Transverse colon (tissue), 4 donors: ENCODE data around the gene PRKG1.

Experiments used
- EP300 ChIP-seq: sonication (generic); formaldehyde crosslinking; IDR thresholded peaks from one replicate; pipeline ENCODE4 v1.6.1; 2017; ENCODE audit warnings: antibody characterized with exemption, low read depth
- POLR2AphosphoS5 ChIP-seq, 3 donors: sonication (generic); formaldehyde crosslinking; IDR thresholded peaks; one replicate each; pipeline ENCODE4 v1.6.1; 2016; ENCODE audit warnings: antibody characterized with exemption in 3 of 3
- TF ChIP-seq, protein P1 (sequence below), 5 experiments: fragments of 200-600 bp in 3 of 5; fragments of 450-650 bp in 2 of 5; sonication (generic) in 3 of 5; IDR thresholded peaks; 1 replicate in 2 of 5; 2 replicates in 3 of 5; pipeline ENCODE4 v1.5.1; 2016 to 2017; ENCODE audit warnings: antibody characterized with exemption in 5 of 5, inconsistent platforms in 3 of 5, mild to moderate bottlenecking in 2 of 5, moderate library complexity in 1 of 5

DNA sequence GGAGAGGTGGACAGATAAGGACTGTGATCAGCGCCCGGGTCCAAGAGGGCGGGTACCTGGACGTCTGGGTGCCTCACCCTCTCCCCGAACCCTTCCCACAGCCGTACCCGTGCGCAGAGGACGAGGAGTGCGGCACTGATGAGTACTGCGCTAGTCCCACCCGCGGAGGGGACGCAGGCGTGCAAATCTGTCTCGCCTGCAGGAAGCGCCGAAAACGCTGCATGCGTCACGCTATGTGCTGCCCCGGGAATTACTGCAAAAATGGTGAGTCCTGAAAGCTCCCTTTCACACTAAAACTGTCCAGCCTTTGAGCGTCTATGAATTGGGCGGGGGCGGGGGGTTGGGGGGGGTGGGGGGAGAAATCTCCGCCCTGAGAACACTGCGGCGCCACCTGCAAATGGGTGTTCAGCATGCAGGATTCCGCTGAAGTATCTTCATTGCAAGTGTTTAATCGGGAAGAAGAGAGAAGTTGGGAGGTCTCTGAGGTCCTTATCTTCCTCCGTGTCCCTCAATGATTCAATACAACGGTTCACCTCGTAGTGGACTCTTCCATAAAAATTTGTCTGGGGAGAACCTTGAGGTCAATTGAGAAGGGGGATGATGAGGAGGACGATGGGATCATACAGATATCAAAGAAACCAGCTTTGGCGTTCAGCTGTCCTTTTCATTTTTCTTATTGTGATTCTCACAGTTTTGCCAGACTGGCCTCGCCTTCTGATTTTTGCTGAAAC lies 1240.7 kb downstream of the PRKG1 start:
- TF ChIP-seq POLR2AphosphoS5 (IDR thresholded peaks at IDR 0.05) (no peak), EP300 (no peak)
- TF ChIP-seq, protein P1, sequence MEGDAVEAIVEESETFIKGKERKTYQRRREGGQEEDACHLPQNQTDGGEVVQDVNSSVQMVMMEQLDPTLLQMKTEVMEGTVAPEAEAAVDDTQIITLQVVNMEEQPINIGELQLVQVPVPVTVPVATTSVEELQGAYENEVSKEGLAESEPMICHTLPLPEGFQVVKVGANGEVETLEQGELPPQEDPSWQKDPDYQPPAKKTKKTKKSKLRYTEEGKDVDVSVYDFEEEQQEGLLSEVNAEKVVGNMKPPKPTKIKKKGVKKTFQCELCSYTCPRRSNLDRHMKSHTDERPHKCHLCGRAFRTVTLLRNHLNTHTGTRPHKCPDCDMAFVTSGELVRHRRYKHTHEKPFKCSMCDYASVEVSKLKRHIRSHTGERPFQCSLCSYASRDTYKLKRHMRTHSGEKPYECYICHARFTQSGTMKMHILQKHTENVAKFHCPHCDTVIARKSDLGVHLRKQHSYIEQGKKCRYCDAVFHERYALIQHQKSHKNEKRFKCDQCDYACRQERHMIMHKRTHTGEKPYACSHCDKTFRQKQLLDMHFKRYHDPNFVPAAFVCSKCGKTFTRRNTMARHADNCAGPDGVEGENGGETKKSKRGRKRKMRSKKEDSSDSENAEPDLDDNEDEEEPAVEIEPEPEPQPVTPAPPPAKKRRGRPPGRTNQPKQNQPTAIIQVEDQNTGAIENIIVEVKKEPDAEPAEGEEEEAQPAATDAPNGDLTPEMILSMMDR (IDR thresholded peaks at IDR 0.05) = no peak
